Epithelial cell of esophagus (primary cell): ENCODE data around the gene HSF2BP.
"Not testable (repeated sequence)": the region's sequence is repeated elsewhere in the genome, so short reads cannot be mapped to it uniquely, and the experiment has no call there.

Experiments
- DNase-seq: peaks from one replicate; pipeline ENCODE4 v3.0.0; 2010; ENCODE audit warnings: low read depth
- H3K4me3 ChIP-seq: 2 replicates; pipeline ENCODE4 v1.5.1; 2011; ENCODE audit warnings: mild to moderate bottlenecking, low read length, control low read depth
- TF ChIP-seq, protein P1 (sequence below): IDR thresholded peaks from 2 replicates; pipeline ENCODE4 v1.5.1; 2011; ENCODE audit warnings: low read depth, mild to moderate bottlenecking, low read length, control low read depth, inconsistent platforms; ENCODE audit not compliant: insufficient read depth; ENCODE audit errors: missing control alignments

Gene HSF2BP

DNA sequence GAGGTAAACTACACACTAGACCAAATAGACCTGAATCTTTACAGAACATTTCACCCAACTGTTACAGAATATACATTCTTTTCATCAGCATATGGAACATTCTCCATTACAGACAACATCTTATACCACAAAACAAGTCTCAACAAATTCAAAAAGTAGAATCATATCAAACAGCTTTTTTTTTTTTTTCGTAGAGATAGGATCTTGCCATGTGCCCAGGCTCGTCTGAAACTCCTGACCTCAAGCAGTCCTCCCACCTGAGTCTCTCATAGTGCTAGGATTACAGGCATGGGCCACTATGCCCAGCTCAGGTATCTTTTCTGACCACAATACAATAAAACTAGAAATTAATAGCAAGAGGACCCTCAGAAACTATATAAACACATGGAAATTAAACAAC, 36.5 kb downstream of the HSF2BP start:
- DNase-seq = peak; percentile 81
- TF ChIP-seq, protein P1, sequence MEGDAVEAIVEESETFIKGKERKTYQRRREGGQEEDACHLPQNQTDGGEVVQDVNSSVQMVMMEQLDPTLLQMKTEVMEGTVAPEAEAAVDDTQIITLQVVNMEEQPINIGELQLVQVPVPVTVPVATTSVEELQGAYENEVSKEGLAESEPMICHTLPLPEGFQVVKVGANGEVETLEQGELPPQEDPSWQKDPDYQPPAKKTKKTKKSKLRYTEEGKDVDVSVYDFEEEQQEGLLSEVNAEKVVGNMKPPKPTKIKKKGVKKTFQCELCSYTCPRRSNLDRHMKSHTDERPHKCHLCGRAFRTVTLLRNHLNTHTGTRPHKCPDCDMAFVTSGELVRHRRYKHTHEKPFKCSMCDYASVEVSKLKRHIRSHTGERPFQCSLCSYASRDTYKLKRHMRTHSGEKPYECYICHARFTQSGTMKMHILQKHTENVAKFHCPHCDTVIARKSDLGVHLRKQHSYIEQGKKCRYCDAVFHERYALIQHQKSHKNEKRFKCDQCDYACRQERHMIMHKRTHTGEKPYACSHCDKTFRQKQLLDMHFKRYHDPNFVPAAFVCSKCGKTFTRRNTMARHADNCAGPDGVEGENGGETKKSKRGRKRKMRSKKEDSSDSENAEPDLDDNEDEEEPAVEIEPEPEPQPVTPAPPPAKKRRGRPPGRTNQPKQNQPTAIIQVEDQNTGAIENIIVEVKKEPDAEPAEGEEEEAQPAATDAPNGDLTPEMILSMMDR = no peak
- no peak overlapping the region for H3K4me3 ChIP-seq

DNA sequence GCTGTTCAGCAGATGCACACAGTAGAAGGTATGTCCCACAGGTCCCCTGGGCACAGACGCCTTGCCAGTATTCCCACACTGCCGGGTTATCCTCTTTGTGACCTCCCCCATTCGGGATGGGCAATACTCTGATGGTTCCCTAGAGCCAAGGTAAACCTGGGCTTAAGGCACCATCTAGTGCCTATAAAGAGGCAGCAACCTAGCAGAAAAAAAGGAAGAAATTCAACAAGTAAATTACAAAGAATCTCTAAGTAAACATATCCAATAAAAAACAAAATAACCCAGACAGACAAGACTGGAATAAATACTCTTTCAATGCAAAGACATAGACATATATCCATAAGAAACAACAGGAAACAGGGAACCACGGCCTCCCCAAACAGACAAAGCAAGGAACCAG, 39.4 kb downstream of the HSF2BP start:
- DNase-seq = no peak
- TF ChIP-seq, protein P1 = peak; percentile 41

DNA sequence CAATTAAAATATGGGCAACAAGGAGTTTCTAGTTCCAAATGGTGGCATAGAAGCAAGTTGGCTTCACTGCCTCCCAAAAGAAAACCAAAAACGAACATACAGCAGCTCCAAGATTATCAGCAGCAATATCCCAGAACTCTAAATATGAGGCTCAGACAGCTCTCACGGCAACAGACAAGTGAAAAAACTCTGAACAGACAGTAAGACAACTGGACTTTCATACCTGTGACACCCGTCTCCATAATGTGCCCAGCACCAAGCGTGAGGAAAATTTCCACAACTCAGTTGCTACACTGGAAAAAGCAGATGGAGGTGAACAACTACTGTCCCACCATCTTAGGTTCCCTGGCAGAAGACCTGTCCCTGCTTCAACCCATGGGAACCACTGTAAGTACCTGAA, 39.9 kb downstream of the HSF2BP start:
- TF ChIP-seq, protein P1 = no peak
- H3K4me3 ChIP-seq = no peak overlapping the region
- no peak for DNase-seq

More for the DNA sequence above, 39.4 kb downstream of the HSF2BP start:
- H3K4me3 ChIP-seq = no peak overlapping the region

DNA sequence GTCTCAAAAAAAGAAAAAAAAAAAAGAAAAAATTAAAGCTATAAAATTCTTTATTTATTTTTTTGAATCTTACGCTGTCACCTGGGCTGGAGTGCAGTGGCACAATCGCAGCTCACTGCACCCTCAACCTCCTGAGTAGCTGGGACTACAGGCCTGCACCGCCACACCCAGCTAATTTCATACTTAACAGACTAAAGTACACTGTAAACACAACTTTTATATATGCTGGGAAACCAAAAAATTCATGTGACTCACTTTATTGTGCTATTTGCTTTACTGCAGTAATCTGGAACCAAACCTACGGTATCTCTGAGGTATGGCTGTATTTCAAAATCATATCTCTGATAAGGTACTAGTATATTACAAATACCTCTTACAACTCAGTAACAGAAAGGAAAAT, 40.3 kb downstream of the HSF2BP start:
- H3K4me3 ChIP-seq = no peak overlapping the region
- no peak for DNase-seq
- TF ChIP-seq, protein P1 = no peak

DNA sequence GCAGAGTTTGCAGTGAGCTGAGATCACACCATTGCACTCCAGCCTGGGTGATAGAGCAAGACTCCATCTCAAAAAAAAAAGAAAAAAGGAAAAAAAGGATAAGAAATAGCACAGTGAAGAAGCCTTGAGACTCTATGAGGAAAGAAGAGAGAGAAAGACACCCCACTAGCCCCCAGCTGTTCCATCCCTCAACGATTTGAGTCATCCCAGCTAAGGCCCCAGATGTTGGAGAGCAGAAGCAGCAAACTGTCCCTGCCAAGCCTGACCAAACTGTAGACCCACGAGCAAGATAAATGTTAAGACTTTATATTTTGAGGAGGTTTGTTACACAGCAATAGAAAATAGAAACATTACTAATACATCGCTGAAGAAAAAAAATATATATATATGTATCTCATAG, 42.4 kb downstream of the HSF2BP start:
- DNase-seq, H3K4me3 ChIP-seq: not testable (repeated sequence)

DNA sequence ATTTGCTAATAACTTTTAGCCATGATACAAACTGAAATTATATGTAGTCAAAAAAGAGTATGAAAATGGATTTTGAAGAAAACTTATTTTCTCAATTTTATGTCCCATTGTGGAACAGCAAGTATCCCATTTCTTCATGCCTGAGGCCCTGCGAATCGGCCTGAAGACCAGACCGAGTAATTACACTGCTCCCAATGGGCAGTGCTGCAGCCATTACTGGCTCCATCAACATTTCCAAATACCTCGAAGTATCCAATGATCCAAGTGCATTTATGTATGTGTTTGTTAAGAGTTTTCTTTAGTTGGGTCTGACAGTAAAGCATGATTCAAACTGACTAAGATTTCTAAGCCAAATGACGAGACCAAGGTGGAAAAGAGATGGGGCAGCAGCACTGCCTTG, 44.4 kb downstream of the HSF2BP start:
- H3K4me3 ChIP-seq = no peak overlapping the region
- TF ChIP-seq, protein P1 = no peak
- no peak for DNase-seq

DNA sequence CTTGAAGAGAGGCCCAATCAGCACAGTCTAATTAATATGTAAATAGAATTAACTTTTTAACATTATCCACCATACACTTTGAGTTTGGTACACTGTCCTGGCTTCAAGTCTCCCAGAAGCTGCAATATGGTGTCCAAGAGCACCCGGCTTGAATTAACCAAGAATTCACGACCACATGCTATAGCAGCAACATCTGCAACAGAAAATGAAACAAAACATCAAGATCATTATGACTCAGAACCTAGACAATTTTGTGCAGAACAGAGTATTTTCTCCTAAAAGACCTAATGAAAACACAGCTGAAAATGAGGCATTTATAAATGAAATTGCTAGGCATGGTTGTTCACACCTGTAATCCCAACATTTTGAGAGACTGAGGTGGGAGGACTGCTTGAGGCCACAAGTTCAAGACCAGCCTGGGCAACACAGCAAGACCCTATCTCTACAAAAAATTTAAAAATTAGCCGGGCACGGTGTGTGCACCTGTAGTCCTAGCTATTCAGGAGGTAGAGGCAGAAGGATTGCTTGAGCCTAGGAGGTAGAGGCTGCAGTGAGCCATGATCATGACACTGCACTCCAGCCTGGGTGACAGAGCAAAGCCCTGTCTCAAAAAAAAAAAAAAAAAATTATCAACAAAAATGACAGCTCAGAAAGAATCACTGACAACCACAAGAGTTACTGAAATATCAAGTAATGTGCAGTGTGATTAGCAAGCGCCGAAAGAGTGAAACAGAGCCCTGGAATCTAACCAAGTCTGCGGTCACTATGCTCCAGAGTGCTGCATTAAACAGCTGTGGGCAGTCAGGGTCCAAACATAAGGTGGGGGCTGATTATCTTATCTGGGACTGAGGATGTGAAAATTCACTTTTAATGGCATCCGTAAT, 45.3 kb downstream of the HSF2BP start:
- TF ChIP-seq, protein P1 = no peak
- no peak for DNase-seq
- H3K4me3 ChIP-seq = no peak overlapping the region
